Measurements from ENCODE around the gene PPP1R11.
"Not testable (repeated sequence)": the region's sequence is repeated elsewhere in the genome, so short reads cannot be mapped to it uniquely, and the experiment has no call there.

The PPP1R11 gene

DNA sequence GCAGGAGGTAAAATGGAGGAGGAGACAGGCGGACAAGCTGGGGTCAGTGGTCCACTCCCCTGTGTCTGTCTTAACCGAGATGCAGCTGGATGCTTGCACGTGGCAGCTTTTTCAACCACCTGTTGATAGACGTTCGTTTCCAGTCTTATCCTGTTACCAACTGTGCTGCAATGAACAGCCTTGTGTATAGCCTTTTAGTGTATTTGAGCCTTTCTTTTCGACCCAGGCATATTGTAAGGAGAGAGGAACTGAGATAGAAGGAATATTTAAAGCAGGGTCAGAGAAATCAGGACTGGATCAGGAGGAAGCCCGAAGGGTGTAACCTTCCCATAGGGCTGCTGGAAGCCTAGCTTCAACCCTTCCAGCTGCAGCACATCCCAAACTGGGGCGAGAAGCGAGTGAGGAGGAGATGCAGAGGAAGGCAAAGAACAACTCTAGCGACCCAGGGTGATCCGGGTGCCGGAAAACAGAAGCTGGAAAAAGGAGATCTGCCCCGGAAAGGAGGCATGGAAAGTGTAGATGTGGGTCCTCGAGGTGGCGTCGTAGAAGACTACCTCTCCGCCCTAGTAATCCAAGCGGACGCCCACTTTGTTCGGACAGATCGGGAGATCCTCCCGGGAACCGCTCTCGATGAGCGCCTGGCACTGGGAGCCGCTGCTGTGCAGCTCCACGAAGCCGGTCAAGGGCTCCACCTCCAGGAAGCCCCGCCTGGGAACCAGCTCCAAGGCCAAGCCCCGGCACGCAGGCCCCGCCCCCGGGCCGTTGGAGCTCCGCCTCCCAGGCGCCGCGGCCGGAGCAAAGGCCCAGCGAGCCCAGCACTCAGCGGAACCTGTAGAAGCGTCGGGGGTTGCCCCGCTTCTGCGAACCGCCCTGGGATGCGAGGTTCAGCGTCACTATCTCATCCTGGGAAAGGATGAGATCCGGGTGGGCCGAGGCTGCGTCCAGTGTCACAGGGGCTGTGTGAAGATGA is 34.7 kb downstream of the PPP1R11 start:
- no peak overlapping the region for H3K27ac Mint-ChIP-seq
- ATAC-seq: peak; percentile 78
- H3K4me3 Mint-ChIP-seq: peak overlapping the region; percentile 70
- DNase-seq (ENCODE audit: low spot score in 2 of 2): peak; percentile 63 to 79
- peaks cover 35% of the 10 kb centered on the region for H3K4me1 Mint-ChIP-seq
- H3K36me3 Mint-ChIP-seq: no peaks in the 10 kb centered on the region
- no peaks in the 10 kb centered on the region for H3K9me3 Mint-ChIP-seq

GRCh38 chr6:30102414-30102969 is 35.5 kb downstream of the PPP1R11 start:
- Mint-ChIP-seq H3K4me1 (peaks cover 35% of the 10 kb centered on the region), H3K27ac (no peak overlapping the region), H3K9me3 (no peaks in the 10 kb centered on the region), H3K36me3 (no peaks in the 10 kb centered on the region), H3K4me3 (peak overlapping the region; percentile 70)
- ATAC-seq (peak; percentile 34), DNase-seq (ENCODE audit: low spot score in 2 of 2) (no peak)

GRCh38 chr6:30102970-30103871 is 36.2 kb downstream of the PPP1R11 start:
- H3K36me3 Mint-ChIP-seq: no peaks in the 10 kb centered on the region
- H3K4me3 Mint-ChIP-seq: peak overlapping the region; percentile 70
- peaks cover 35% of the 10 kb centered on the region for H3K4me1 Mint-ChIP-seq
- H3K27ac Mint-ChIP-seq: peak overlapping the region; percentile 33
- peak; percentile 74 to 88 for DNase-seq (ENCODE audit: low spot score in 2 of 2)
- ATAC-seq: peak; percentile 85
- no peaks in the 10 kb centered on the region for H3K9me3 Mint-ChIP-seq

DNA sequence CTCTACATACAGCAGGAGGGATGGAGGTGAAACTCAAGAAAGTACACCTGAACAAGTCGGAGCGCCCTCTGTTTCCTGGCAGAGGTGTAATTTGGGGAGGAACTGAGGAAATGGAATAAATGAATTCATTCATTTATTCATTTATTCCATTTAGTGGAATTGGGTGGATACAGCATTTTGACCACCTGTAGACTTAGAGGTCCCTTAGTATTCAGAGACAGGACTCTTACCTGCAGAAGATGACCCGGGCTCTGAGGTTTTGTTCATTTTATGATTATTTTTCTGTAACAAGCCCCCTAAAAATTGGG is 36.8 kb downstream of the PPP1R11 start:
- ATAC-seq (no peak), DNase-seq (ENCODE audit: low spot score in 2 of 2) (no peak)
- H3K4me3 Mint-ChIP-seq: peak overlapping the region; percentile 70
- H3K4me1 Mint-ChIP-seq: peaks cover 36% of the 10 kb centered on the region
- H3K36me3 Mint-ChIP-seq: no peaks in the 10 kb centered on the region
- H3K27ac Mint-ChIP-seq: peak overlapping the region; percentile 33
- no peaks in the 10 kb centered on the region for H3K9me3 Mint-ChIP-seq

- ATAC-seq: no peak
- no peak for DNase-seq (ENCODE audit: low spot score in 2 of 2)
- no peaks in the 10 kb centered on the region for H3K9me3 Mint-ChIP-seq
- H3K4me3 Mint-ChIP-seq: no peak overlapping the region
- H3K4me1 Mint-ChIP-seq: peaks cover 40% of the 10 kb centered on the region
- no peak overlapping the region for H3K27ac Mint-ChIP-seq
- no peaks in the 10 kb centered on the region for H3K36me3 Mint-ChIP-seq
Observed at GRCh38 chr6:30104661-30105060, 37.7 kb downstream of the PPP1R11 start.

GRCh38 chr6:30111266-30111856 is 44.4 kb downstream of the PPP1R11 start:
- DNase-seq (ENCODE audit: low spot score in 2 of 2) (no peak), ATAC-seq (no peak)
- Mint-ChIP-seq H3K27ac (no peak overlapping the region), H3K4me1 (peaks cover 19% of the 10 kb centered on the region), H3K4me3 (no peak overlapping the region), H3K9me3 (no peaks in the 10 kb centered on the region), H3K36me3 (no peaks in the 10 kb centered on the region)

- H3K36me3 Mint-ChIP-seq: no peaks in the 10 kb centered on the region
- H3K9me3 Mint-ChIP-seq: no peaks in the 10 kb centered on the region
- H3K4me3 Mint-ChIP-seq: no peak overlapping the region
- ATAC-seq: no peak
- no peak for DNase-seq (ENCODE audit: low spot score in 2 of 2)
- peaks cover 19% of the 10 kb centered on the region for H3K4me1 Mint-ChIP-seq
- H3K27ac Mint-ChIP-seq: no peak overlapping the region
Observed at GRCh38 chr6:30112402-30112994, 45.5 kb downstream of the PPP1R11 start.

- ATAC-seq: peak; percentile 90
Observed at GRCh38 chr6:30113003-30113759, 46.2 kb downstream of the PPP1R11 start, which contains the start of gene TRIM31. Gene TRIM31 (minus strand): TSS chr6:30113090. CDS start chr6:30112805, 285 bp downstream.

GRCh38 chr6:30113841-30114240 is 46.8 kb downstream of the PPP1R11 start:
- no peak for ATAC-seq
- no peak for DNase-seq (ENCODE audit: low spot score in 2 of 2)
- no peaks in the 10 kb centered on the region for H3K36me3 Mint-ChIP-seq
- peaks cover 17% of the 10 kb centered on the region for H3K4me1 Mint-ChIP-seq
- no peak overlapping the region for H3K27ac Mint-ChIP-seq
- no peak overlapping the region for H3K4me3 Mint-ChIP-seq
- H3K9me3 Mint-ChIP-seq: no peaks in the 10 kb centered on the region

More at GRCh38 chr6:30113003-30113759, 46.2 kb downstream of the PPP1R11 start, which contains the start of gene TRIM31:
- H3K4me1 Mint-ChIP-seq: peaks cover 19% of the 10 kb centered on the region
- H3K27ac Mint-ChIP-seq: no peak within 1 kb of the TSS
- H3K9me3 Mint-ChIP-seq: no peaks in the 10 kb centered on the region
- no peak within 1 kb of the TSS for H3K4me3 Mint-ChIP-seq
- DNase-seq (ENCODE audit: low spot score in 2 of 2): no peak
- H3K36me3 Mint-ChIP-seq: no peaks in the 10 kb centered on the region

- H3K9me3 Mint-ChIP-seq: no peaks in the 10 kb centered on the region
- DNase-seq (ENCODE audit: low spot score in 2 of 2): no peak
- H3K4me3 Mint-ChIP-seq: no peak overlapping the region
- ATAC-seq: no peak
- H3K4me1 Mint-ChIP-seq: peaks cover 14% of the 10 kb centered on the region
- no peak overlapping the region for H3K27ac Mint-ChIP-seq
- no peaks in the 10 kb centered on the region for H3K36me3 Mint-ChIP-seq
Observed at GRCh38 chr6:30116724-30117123, 49.7 kb downstream of the PPP1R11 start.

GRCh38 chr6:30118691-30119090 is 51.7 kb downstream of the PPP1R11 start:
- not testable (repeated sequence) for H3K9me3 Mint-ChIP-seq; H3K27ac Mint-ChIP-seq; H3K4me3 Mint-ChIP-seq; DNase-seq (ENCODE audit: low spot score in 2 of 2); H3K4me1 Mint-ChIP-seq; ATAC-seq; H3K36me3 Mint-ChIP-seq
